ENCODE data around the gene SMG1. TPM values are rescaled to one million over a fixed set of nuclear protein-coding genes. Genes with fewer than 3 reads are reported as not detected.
"Not testable (repeated sequence)": the region's sequence is repeated elsewhere in the genome, so short reads cannot be mapped to it uniquely, and the experiment has no call there.

Gene SMG1
- total RNA-seq, 2 experiments from 2014 or later = 78.9 to 91.3 TPM

- Mint-ChIP-seq H3K36me3 (peaks cover 12% of the 10 kb centered on the region), H3K4me1 (peaks cover 18% of the 10 kb centered on the region)
- not testable (repeated sequence) for H3K27ac Mint-ChIP-seq, H3K27me3 Mint-ChIP-seq, H3K4me3 Mint-ChIP-seq, DNase-seq, H3K9me3 Mint-ChIP-seq
Observed at GRCh38 chr16:18908716-18909115, 17.5 kb downstream of the SMG1 start.

DNA sequence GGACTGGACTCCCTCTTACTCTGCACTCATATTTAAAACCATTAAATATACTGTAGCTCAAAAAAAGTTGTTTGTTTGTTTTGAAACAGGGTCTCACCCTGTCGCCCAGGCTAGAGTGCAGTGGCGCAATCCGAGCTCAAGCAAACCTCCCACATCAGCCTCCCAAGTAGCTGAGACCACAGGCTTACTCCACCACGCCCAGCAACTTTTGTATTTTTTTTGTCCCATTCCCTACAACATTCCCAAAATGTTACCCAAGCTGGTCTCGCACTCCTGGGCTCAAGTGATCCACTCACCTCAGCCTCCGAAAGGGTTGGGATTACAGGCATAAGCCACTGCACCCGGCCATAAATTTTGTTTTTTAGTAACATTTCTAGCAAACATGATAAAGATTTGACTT lies 23.4 kb downstream of the SMG1 start:
- not testable (repeated sequence) for H3K36me3 Mint-ChIP-seq, DNase-seq, H3K9me3 Mint-ChIP-seq, H3K4me3 Mint-ChIP-seq, H3K27me3 Mint-ChIP-seq
- Mint-ChIP-seq H3K4me1 (peaks cover 43% of the 10 kb centered on the region), H3K27ac (peak overlapping the region; percentile 25)

DNA sequence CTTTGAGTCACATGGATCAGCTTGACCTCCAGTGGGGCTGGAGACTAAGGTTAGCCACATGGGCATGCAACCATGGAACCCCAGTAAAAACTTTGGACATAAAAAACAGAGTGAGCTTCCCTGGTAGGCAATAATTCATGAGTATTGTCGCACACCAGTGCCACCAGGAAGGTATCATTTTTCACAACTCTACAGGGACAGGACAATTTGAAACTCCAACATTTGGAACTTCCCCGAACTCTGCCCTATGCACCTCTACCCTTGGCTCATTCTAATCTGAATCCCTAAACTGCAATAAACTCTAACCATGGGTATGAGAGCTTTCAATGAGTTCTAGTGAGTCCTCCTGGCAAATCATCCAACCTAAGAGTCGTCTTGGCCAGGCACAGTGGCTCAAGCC lies 24.2 kb downstream of the SMG1 start:
- H3K36me3 Mint-ChIP-seq, H3K4me3 Mint-ChIP-seq, H3K27me3 Mint-ChIP-seq, DNase-seq, H3K9me3 Mint-ChIP-seq: not testable (repeated sequence)
- Mint-ChIP-seq H3K27ac (peak overlapping the region; percentile 20), H3K4me1 (peaks cover 42% of the 10 kb centered on the region)

- H3K36me3 Mint-ChIP-seq, H3K9me3 Mint-ChIP-seq, H3K4me3 Mint-ChIP-seq, H3K27ac Mint-ChIP-seq, DNase-seq, H3K27me3 Mint-ChIP-seq: not testable (repeated sequence)
- peaks cover 38% of the 10 kb centered on the region for H3K4me1 Mint-ChIP-seq
Observed at GRCh38 chr16:18901194-18901593, 25.0 kb downstream of the SMG1 start.

GRCh38 chr16:18884456-18884855 lies 41.8 kb downstream of the SMG1 start:
- not testable (repeated sequence) for DNase-seq, H3K36me3 Mint-ChIP-seq, H3K4me1 Mint-ChIP-seq, H3K4me3 Mint-ChIP-seq, H3K9me3 Mint-ChIP-seq, H3K27me3 Mint-ChIP-seq
- peak overlapping the region; percentile 8 for H3K27ac Mint-ChIP-seq

DNA sequence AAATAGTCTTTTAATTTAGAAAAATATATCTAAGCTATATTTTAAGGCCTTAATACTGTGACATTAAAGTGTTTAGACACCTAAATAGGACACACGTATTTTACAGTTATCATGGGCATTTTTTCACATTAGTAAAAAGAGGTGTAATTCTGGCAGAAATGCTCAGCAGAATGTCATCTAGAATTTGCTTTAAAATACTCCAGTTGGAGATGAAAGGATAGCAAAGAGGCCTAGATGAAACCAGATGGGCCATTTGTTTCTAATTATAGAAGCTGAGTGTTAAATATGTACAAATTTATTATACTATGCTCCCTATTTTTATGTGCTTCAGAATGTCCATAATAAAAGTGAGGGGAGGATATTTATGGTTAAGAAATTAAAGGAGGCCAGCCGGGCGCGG lies 48.5 kb downstream of the SMG1 start:
- not testable (repeated sequence) for H3K36me3 Mint-ChIP-seq, H3K27ac Mint-ChIP-seq, H3K27me3 Mint-ChIP-seq, H3K4me3 Mint-ChIP-seq, H3K4me1 Mint-ChIP-seq, DNase-seq, H3K9me3 Mint-ChIP-seq

DNA sequence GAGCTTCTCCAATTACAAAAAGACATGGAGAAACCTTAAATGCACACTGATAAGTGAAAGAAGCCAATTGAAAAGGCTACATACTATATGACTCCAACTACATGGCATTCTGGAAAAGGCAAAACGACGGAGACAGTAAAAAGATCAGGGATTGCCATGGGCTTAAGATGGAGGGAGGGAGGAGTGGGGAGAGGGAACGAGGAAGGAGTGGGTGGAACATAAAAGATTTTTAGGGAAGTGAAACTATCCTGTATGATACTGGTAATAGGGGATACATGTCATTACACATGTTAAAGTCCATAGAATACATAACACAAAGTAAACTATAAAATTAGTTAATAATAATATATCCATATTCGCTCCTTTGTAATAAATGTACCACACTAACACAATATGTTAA lies 48.9 kb downstream of the SMG1 start:
- H3K27me3 Mint-ChIP-seq = not testable (repeated sequence)

DNA sequence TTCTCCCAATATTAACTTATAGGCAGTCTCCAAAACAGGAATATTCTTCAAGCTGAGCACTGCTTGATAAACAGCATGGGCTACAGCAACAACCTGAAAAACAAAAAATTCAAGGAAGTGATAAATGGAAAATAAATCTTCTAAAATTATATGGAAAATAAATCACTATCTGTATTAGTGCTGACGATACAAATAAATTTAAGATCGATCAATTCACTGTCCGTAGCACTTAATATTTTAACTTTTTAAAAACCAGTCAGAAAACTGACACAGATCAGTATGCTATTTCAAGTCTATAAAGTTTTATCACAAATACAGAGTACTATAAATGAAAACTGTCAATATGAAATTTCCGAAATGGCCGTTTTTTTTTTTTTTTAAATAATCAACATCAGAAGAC lies 49.9 kb downstream of the SMG1 start:
- not testable (repeated sequence) for H3K9me3 Mint-ChIP-seq, H3K4me1 Mint-ChIP-seq, H3K27ac Mint-ChIP-seq, H3K36me3 Mint-ChIP-seq, H3K4me3 Mint-ChIP-seq, DNase-seq, H3K27me3 Mint-ChIP-seq

More for the DNA sequence above, 48.9 kb downstream of the SMG1 start:
- not testable (repeated sequence) for DNase-seq, H3K4me1 Mint-ChIP-seq, H3K4me3 Mint-ChIP-seq, H3K36me3 Mint-ChIP-seq, H3K9me3 Mint-ChIP-seq, H3K27ac Mint-ChIP-seq

DNA sequence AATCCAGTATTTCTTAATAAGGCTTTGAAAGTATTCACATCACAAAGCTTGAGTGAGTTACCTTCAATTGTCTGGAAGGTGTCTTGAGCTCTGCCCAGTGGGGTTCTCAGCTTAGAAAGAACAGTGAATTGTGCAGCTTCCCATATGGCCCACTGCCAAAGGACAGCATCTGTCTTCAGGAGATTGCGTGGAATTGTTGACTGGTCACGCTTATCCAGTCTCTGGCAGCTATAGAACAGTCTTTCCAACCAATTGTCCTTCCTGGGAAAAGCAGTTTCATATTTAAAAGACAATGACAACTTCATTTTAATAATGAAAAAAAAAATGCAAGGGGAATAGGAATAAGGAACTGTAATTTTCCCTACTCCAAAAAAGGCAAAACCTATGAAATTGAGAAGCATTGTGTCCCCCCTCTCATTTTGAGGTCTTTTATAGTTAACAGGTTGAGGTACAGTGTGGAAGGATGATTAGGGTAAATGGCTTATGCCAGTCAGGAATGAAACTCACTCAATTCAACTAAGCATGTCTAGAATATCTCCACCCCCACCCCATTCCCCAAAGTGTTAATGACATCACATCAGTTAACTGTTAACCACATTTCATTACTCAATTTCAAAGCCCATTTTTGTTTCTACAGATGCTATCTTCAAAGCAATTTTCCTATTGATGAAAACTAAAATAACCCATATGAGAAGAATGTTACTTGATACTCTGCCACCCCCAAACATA lies 57.0 kb downstream of the SMG1 start:
- not testable (repeated sequence) for H3K4me3 Mint-ChIP-seq, H3K9me3 Mint-ChIP-seq, DNase-seq, H3K27me3 Mint-ChIP-seq
- peaks cover 17% of the 10 kb centered on the region for H3K4me1 Mint-ChIP-seq
- peak overlapping the region; percentile 49 for H3K27ac Mint-ChIP-seq
- peaks cover 15% of the 10 kb centered on the region for H3K36me3 Mint-ChIP-seq

DNA sequence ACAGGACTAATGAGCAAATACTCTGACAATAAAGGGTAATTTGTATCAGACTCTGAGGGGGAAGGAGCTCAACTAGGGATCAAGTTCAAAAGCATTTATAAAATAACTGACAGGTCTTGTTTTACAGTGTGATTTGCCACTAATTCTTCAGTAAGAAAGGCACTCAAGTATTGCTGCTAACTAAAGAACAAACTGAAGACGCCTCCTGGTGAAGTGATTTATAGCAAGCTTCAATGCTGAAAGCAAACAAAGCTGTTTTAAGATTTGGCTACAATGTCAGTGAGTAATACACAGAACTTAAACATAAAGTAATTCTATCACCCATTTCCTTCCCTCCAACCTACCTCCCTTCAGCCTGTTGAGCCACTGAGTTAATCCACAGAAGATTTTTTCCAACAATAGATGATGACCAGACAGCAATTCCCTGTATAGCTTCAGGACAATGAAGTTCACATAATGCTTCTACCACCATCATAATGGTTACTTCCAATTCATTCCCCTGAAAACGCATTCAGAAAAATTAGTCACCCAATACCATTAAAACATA lies 59.9 kb downstream of the SMG1 start:
- not testable (repeated sequence) for H3K27ac Mint-ChIP-seq
- H3K36me3 Mint-ChIP-seq = peaks cover 23% of the 10 kb centered on the region

DNA sequence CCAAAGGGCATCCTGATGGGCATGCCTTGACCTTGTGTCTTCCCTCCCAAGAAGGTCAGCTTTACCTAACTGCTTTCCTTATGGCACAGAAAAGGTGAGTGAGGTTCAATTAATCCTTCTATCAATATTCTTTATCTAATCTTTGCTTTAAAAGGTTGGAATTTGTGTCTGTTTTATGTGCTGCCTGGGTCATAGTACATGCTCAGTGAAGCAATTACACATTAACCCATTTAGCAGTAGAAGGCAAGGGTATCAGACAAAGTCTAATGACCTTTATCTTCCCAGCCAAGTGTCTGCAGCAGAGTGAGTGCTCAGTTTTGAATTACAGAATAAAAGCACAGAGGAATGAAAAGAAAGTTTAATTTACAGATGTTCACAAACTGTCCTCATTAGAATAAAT lies 63.3 kb downstream of the SMG1 start:
- Mint-ChIP-seq H3K36me3 (peaks cover 32% of the 10 kb centered on the region), H3K27ac (peak overlapping the region; percentile 44)
- not testable (repeated sequence) for H3K4me1 Mint-ChIP-seq, H3K27me3 Mint-ChIP-seq, H3K4me3 Mint-ChIP-seq, DNase-seq, H3K9me3 Mint-ChIP-seq

More for the DNA sequence above, 59.9 kb downstream of the SMG1 start:
- peaks cover 22% of the 10 kb centered on the region for H3K4me1 Mint-ChIP-seq
- DNase-seq, H3K9me3 Mint-ChIP-seq, H3K4me3 Mint-ChIP-seq, H3K27me3 Mint-ChIP-seq: not testable (repeated sequence)

DNA sequence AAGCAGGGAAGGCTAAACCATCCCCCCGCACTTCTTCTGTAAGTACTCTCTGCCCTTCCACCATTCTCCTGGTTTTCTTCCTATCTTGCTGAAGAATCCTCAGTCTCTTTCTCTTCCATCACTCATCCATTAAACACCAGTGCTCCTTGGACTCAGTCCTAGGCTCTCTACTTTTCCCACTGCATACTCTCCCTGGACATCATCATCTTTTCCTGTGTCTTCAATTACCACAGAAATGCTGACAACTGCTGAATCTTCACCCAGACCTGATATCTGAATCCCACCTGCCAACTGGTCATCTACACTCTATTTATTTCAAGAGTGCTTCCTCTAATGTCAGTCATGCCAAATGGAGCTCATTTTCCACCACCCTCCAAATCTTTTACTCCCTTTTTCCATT lies 71.0 kb downstream of the SMG1 start:
- Mint-ChIP-seq H3K4me3 (no peak overlapping the region), H3K27ac (peak overlapping the region; percentile 59), H3K9me3 (no peaks in the 10 kb centered on the region), H3K36me3 (peaks cover 32% of the 10 kb centered on the region), H3K4me1 (peaks cover 13% of the 10 kb centered on the region), H3K27me3 (no peaks in the 10 kb centered on the region)
- no peak for DNase-seq

GRCh38 chr16:18853694-18854093 lies 72.5 kb downstream of the SMG1 start:
- no peak for DNase-seq
- Mint-ChIP-seq H3K4me3 (no peak overlapping the region), H3K27ac (no peak overlapping the region), H3K9me3 (no peaks in the 10 kb centered on the region), H3K36me3 (peaks cover 35% of the 10 kb centered on the region), H3K27me3 (no peaks in the 10 kb centered on the region), H3K4me1 (peaks cover 13% of the 10 kb centered on the region)

- H3K36me3 Mint-ChIP-seq = peaks cover 31% of the 10 kb centered on the region
- no peak overlapping the region for H3K4me3 Mint-ChIP-seq
- peak overlapping the region; percentile 61 for H3K27ac Mint-ChIP-seq
- no peaks in the 10 kb centered on the region for H3K27me3 Mint-ChIP-seq
- DNase-seq = no peak
- H3K4me1 Mint-ChIP-seq = peaks cover 13% of the 10 kb centered on the region
- no peaks in the 10 kb centered on the region for H3K9me3 Mint-ChIP-seq
Observed at GRCh38 chr16:18852647-18853046, 73.6 kb downstream of the SMG1 start.

GRCh38 chr16:18846416-18846815 lies 79.8 kb downstream of the SMG1 start:
- no peak for DNase-seq
- Mint-ChIP-seq H3K36me3 (peaks cover 28% of the 10 kb centered on the region), H3K4me3 (no peak overlapping the region), H3K27ac (no peak overlapping the region), H3K27me3 (no peaks in the 10 kb centered on the region), H3K9me3 (no peaks in the 10 kb centered on the region), H3K4me1 (peaks cover 1% of the 10 kb centered on the region)

- peaks cover 35% of the 10 kb centered on the region for H3K36me3 Mint-ChIP-seq
- peaks cover 6% of the 10 kb centered on the region for H3K4me1 Mint-ChIP-seq
- H3K4me3 Mint-ChIP-seq = no peak overlapping the region
- no peaks in the 10 kb centered on the region for H3K9me3 Mint-ChIP-seq
- H3K27me3 Mint-ChIP-seq = no peaks in the 10 kb centered on the region
- peak overlapping the region; percentile 17 for H3K27ac Mint-ChIP-seq
- DNase-seq = no peak
Observed at GRCh38 chr16:18842565-18842964, 83.6 kb downstream of the SMG1 start.

All from activated naive CD8-positive, alpha-beta T cell treated with anti-CD3 and anti-CD28 coated beads for 36 hours (primary cell).